ENCODE results near the gene PRKCQ.
A peak's percentile ranks its signal among the peaks of the same experiment; 100 is the strongest.

The PRKCQ gene

DNA sequence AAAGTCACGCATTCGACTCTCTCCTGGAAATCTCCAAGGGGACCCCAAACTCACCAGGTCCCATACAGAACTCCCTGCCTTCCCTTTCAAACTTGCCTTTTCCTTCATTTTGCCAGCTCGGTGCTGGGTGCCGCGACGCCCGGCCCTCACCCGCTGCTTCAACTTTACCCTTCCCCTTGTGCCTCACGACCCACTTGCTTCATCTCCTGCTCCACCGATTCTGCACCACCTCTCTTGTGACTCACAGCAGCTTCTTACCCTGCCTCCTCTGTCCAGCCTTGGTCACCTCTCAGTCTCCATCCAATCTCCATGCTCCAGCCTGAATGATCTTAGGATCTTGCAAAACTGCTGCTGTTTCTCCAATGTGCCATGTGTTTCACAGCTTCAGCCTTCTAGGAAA is 59.9 kb downstream of the PRKCQ start:
- CTCF ChIA-PET: no interaction called here
- H3K36me3 Mint-ChIP-seq: peaks cover 53% of the 10 kb centered on the region
- no peak overlapping the region for H3K27ac Mint-ChIP-seq
- H3K27me3 Mint-ChIP-seq: no peaks in the 10 kb centered on the region
- no peaks in the 10 kb centered on the region for H3K9me3 Mint-ChIP-seq
- no peak for DNase-seq
- H3K4me3 Mint-ChIP-seq: no peak overlapping the region
- peaks cover 79% of the 10 kb centered on the region for H3K4me1 Mint-ChIP-seq

- Mint-ChIP-seq H3K27me3 (no peaks in the 10 kb centered on the region), H3K36me3 (peaks cover 56% of the 10 kb centered on the region), H3K27ac (peak overlapping the region; percentile 7), H3K4me1 (peaks cover 84% of the 10 kb centered on the region), H3K9me3 (no peaks in the 10 kb centered on the region), H3K4me3 (no peak overlapping the region)
- CTCF ChIA-PET: interaction anchor here (1.7 kb wide), 1 partner anchor 102 kb away, joined by 3 read pairs; no protein-coding TSS in a partner anchor
- DNase-seq: no peak
Observed at GRCh38 chr10:6518791-6519429, 61.2 kb downstream of the PRKCQ start.

- Mint-ChIP-seq H3K4me3 (no peak overlapping the region), H3K27me3 (no peaks in the 10 kb centered on the region), H3K9me3 (peaks cover under 1% of the 10 kb centered on the region), H3K27ac (no peak overlapping the region), H3K4me1 (peaks cover 88% of the 10 kb centered on the region), H3K36me3 (peaks cover 67% of the 10 kb centered on the region)
- CTCF ChIA-PET: interaction anchor here (0.8 to 1.4 kb wide), 2 partner anchors 54 to 151 kb away, joined by 3 to 5 read pairs; no protein-coding TSS in a partner anchor
- no peak for DNase-seq
Observed at GRCh38 chr10:6516929-6517284, 63.2 kb downstream of the PRKCQ start.

- H3K4me1 Mint-ChIP-seq: peaks cover 86% of the 10 kb centered on the region
- DNase-seq: no peak
- CTCF ChIA-PET: interaction anchor here (0.8 to 1.4 kb wide), 3 partner anchors 26 to 152 kb away, joined by 3 to 5 read pairs (median 3); no protein-coding TSS in a partner anchor
- H3K27me3 Mint-ChIP-seq: no peaks in the 10 kb centered on the region
- no peak overlapping the region for H3K4me3 Mint-ChIP-seq
- no peak overlapping the region for H3K27ac Mint-ChIP-seq
- H3K9me3 Mint-ChIP-seq: peaks cover 6% of the 10 kb centered on the region
- H3K36me3 Mint-ChIP-seq: peaks cover 69% of the 10 kb centered on the region
Observed at GRCh38 chr10:6516281-6516928, 63.7 kb downstream of the PRKCQ start.

DNA sequence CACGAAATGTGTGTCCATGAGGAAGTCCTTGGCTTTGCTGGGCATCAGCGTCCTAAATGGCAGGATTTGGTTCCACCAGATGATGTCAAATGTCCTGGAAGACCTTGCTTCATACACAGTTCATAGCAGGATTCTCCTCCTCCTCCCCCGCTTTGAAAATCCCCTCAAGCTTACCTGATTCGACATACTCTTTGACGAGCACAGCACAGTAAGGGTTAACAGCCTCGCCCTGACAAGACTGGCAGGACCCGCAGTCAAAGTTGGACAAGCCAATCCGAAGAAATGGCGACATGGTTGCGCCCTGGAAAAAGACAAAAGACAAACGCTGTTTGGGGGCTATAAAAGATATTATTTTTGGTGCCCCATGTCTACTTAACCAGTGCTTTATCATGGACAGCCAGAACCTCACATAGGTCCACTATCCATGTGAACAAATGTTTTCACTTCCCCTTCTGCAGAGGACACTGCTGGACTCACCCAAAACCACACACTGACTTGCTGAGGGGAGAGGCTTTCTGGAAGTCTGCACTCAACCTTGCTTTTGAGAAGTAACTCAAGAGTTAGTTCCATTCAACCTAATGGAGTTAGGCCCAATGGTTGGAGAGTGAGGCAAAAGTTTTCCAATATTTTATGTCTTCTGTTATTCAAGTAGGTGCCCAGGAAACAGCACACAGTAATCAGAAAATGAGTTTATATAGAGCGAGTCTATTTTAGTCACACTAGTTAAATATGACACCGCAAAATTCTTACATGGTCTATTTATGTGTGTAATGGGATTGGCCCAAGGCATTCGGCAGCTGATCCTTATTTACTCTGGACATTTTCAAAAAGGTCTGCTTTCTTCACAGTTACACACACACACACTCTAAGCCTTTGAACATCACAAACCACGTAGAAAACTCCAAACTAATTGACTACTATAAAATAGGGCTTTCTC is 65.0 kb downstream of the PRKCQ start:
- CTCF ChIA-PET: interaction anchor here (0.8 kb wide), 1 partner anchor 28 kb away, joined by 3 read pairs; no protein-coding TSS in a partner anchor
- H3K27me3 Mint-ChIP-seq: no peaks in the 10 kb centered on the region
- DNase-seq: no peak
- no peak overlapping the region for H3K27ac Mint-ChIP-seq
- H3K36me3 Mint-ChIP-seq: peaks cover 71% of the 10 kb centered on the region
- peaks cover 14% of the 10 kb centered on the region for H3K9me3 Mint-ChIP-seq
- H3K4me1 Mint-ChIP-seq: peaks cover 80% of the 10 kb centered on the region
- no peak overlapping the region for H3K4me3 Mint-ChIP-seq

GRCh38 chr10:6514180-6514579 is 65.9 kb downstream of the PRKCQ start:
- peaks cover 72% of the 10 kb centered on the region for H3K4me1 Mint-ChIP-seq
- no peak overlapping the region for H3K4me3 Mint-ChIP-seq
- peaks cover 74% of the 10 kb centered on the region for H3K36me3 Mint-ChIP-seq

GRCh38 chr10:6513476-6513875 is 66.6 kb downstream of the PRKCQ start:
- Mint-ChIP-seq H3K4me1 (peaks cover 70% of the 10 kb centered on the region), H3K4me3 (no peak overlapping the region), H3K27me3 (no peaks in the 10 kb centered on the region), H3K9me3 (peaks cover 14% of the 10 kb centered on the region), H3K27ac (peak overlapping the region; percentile 83), H3K36me3 (peaks cover 77% of the 10 kb centered on the region)
- no peak for DNase-seq
- CTCF ChIA-PET: no interaction called here

More at GRCh38 chr10:6514180-6514579, 65.9 kb downstream of the PRKCQ start:
- no peak for DNase-seq
- CTCF ChIA-PET: no interaction called here
- Mint-ChIP-seq H3K27ac (peak overlapping the region; percentile 30), H3K9me3 (peaks cover 14% of the 10 kb centered on the region), H3K27me3 (no peaks in the 10 kb centered on the region)

DNA sequence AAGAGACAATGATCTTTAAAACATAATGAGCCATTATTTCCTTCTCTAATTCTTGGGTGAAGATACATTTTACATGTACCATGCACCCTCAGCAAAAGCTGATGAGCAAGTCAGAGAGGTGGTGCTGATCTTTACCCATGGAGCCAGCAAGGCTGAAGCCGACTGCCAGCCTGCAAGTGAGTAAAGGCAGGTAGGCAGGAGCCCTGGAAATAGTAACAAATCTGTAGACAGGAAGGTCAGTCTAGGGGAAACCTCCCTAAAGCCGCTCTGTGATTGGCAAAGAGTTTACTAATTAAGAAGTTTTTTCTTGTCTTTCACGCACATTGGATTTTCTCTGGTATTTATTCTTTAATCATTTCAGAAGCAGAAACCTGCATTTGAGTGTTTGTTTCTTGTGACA is 67.9 kb downstream of the PRKCQ start:
- no peak overlapping the region for H3K4me3 Mint-ChIP-seq
- DNase-seq: no peak
- H3K9me3 Mint-ChIP-seq: peaks cover 14% of the 10 kb centered on the region
- no peaks in the 10 kb centered on the region for H3K27me3 Mint-ChIP-seq
- CTCF ChIA-PET: no interaction called here
- no peak overlapping the region for H3K27ac Mint-ChIP-seq
- peaks cover 74% of the 10 kb centered on the region for H3K4me1 Mint-ChIP-seq
- H3K36me3 Mint-ChIP-seq: peaks cover 87% of the 10 kb centered on the region

- no peak for DNase-seq
- H3K4me1 Mint-ChIP-seq: peaks cover 69% of the 10 kb centered on the region
- H3K9me3 Mint-ChIP-seq: peaks cover 14% of the 10 kb centered on the region
- H3K4me3 Mint-ChIP-seq: no peak overlapping the region
- H3K27ac Mint-ChIP-seq: no peak overlapping the region
- CTCF ChIA-PET: no interaction called here
- H3K27me3 Mint-ChIP-seq: no peaks in the 10 kb centered on the region
- H3K36me3 Mint-ChIP-seq: peaks cover 88% of the 10 kb centered on the region
Observed at GRCh38 chr10:6511347-6511746, 68.7 kb downstream of the PRKCQ start.

DNA sequence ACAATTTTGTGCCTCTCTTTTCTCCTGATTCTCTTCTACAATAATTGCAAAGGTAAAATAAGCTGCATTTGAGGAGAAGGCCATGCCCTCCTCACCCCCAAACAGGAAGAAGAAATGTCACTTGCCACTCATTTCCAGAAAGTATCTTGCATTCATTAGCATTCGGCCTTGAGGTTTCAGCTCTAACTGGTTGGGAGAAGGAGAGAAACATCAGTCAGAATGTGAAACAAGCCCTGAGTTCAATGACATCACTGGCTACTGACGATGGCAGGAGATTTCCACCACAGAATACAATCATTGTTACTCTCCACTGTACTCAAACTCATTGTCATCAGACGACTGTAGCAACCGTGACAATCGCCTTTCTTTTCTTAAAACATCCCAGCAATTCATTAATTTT is 72.8 kb downstream of the PRKCQ start:
- DNase-seq: peak; percentile 31
- peaks cover 49% of the 10 kb centered on the region for H3K4me1 Mint-ChIP-seq
- no peaks in the 10 kb centered on the region for H3K27me3 Mint-ChIP-seq
- H3K27ac Mint-ChIP-seq: peak overlapping the region; percentile 72
- peaks cover 14% of the 10 kb centered on the region for H3K9me3 Mint-ChIP-seq
- no peak overlapping the region for H3K4me3 Mint-ChIP-seq
- H3K36me3 Mint-ChIP-seq: peaks cover 86% of the 10 kb centered on the region
- CTCF ChIA-PET: interaction anchor here (0.6 to 1.1 kb wide), 6 partner anchors 14 to 287 kb away, joined by 3 to 4 read pairs (median 3); no protein-coding TSS in a partner anchor

- Mint-ChIP-seq H3K4me3 (no peak overlapping the region), H3K9me3 (no peaks in the 10 kb centered on the region), H3K36me3 (peaks cover 83% of the 10 kb centered on the region), H3K4me1 (peaks cover 54% of the 10 kb centered on the region), H3K27me3 (no peaks in the 10 kb centered on the region), H3K27ac (no peak overlapping the region)
- CTCF ChIA-PET: no interaction called here
- DNase-seq: no peak
Observed at GRCh38 chr10:6505300-6505699, 74.8 kb downstream of the PRKCQ start.

- no peak overlapping the region for H3K4me3 Mint-ChIP-seq
- DNase-seq: no peak
- CTCF ChIA-PET: no interaction called here
- H3K27me3 Mint-ChIP-seq: no peaks in the 10 kb centered on the region
- H3K4me1 Mint-ChIP-seq: peaks cover 57% of the 10 kb centered on the region
- H3K27ac Mint-ChIP-seq: no peak overlapping the region
- no peaks in the 10 kb centered on the region for H3K9me3 Mint-ChIP-seq
- peaks cover 75% of the 10 kb centered on the region for H3K36me3 Mint-ChIP-seq
Observed at GRCh38 chr10:6504296-6504695, 75.8 kb downstream of the PRKCQ start.

DNA sequence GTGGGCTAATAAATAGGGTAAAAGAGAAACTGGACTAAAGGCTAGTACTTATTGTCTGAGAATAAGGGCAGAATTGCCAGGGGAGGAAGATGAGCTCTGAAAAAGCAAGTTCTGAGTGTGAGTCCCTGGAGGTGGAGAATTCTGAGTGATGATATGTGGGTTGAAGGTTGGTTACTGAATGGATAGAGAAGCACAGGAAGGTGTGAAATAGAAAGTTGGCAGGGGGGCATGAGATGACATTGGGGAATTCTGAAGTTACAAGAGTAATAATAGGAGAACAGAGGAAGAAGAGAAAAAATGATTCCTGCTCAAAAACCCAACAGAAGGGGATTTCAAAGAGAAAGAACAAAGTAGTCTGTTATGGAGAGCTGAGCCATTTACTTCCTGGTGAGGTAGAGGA is 76.9 kb downstream of the PRKCQ start:
- no peaks in the 10 kb centered on the region for H3K9me3 Mint-ChIP-seq
- peak overlapping the region; percentile 46 for H3K27ac Mint-ChIP-seq
- no peaks in the 10 kb centered on the region for H3K27me3 Mint-ChIP-seq
- no peak overlapping the region for H3K4me3 Mint-ChIP-seq
- peaks cover 75% of the 10 kb centered on the region for H3K36me3 Mint-ChIP-seq
- CTCF ChIA-PET: interaction anchor here (1.2 kb wide), 1 partner anchor 145 kb away, joined by 3 read pairs; no protein-coding TSS in a partner anchor
- H3K4me1 Mint-ChIP-seq: peaks cover 60% of the 10 kb centered on the region
- no peak for DNase-seq

DNA sequence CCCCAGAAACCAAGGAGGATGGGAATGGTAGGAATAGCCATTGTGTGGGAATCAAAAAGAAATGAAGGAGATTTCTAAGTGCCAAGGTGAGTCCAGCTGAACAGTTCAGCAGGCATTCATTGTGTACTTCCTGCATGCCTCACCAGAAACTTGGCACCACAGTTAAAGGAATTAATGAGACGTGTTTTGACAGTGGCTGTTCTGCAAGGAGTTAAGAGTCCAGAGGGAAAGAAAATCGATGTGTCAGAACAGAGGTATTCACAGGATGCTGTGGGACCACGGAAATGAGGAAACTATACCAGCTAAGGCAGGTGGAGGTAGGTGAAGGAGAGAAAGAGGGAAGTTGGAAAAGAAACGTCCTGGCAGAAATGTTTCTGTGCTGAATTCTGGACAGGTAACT is 78.1 kb downstream of the PRKCQ start:
- CTCF ChIA-PET: interaction anchor here (0.6 to 0.9 kb wide), 2 partner anchors 31 to 165 kb away, joined by 3 to 4 read pairs; no protein-coding TSS in a partner anchor
- peaks cover 56% of the 10 kb centered on the region for H3K4me1 Mint-ChIP-seq
- H3K36me3 Mint-ChIP-seq: peaks cover 65% of the 10 kb centered on the region
- H3K9me3 Mint-ChIP-seq: no peaks in the 10 kb centered on the region
- H3K4me3 Mint-ChIP-seq: no peak overlapping the region
- no peaks in the 10 kb centered on the region for H3K27me3 Mint-ChIP-seq
- H3K27ac Mint-ChIP-seq: no peak overlapping the region
- DNase-seq: no peak
